Measurements from ENCODE around the gene PSMC3. TPM values are rescaled to one million over a fixed set of nuclear protein-coding genes. Genes with fewer than 3 reads are reported as not detected.
"Not testable (repeated sequence)": the region's sequence is repeated elsewhere in the genome, so short reads cannot be mapped to it uniquely, and the experiment has no call there.

Gene PSMC3
- total RNA-seq, 1 donor from 2014 or later, result 79.4 TPM

GRCh38 chr11:47454258-47454671, 28.0 kb upstream of the PSMC3 start:
- H3K4me1 ChIP-seq; H3K36me3 ChIP-seq; H3K27ac ChIP-seq; intact Hi-C loops (cut with DNase I); H3K4me3 ChIP-seq; H3K9me3 ChIP-seq; H3K27me3 ChIP-seq: not testable (repeated sequence)
- peak; percentile 79 for TF ChIP-seq CTCF (IDR thresholded peaks at IDR 0.05)
- ATAC-seq (peak; percentile 96), DNase-seq (peak; percentile 70)

GRCh38 chr11:47453365-47453764, 27.1 kb upstream of the PSMC3 start:
- no peaks in the 10 kb centered on the region for H3K9me3 ChIP-seq
- no peak overlapping the region for H3K4me3 ChIP-seq
- no peaks in the 10 kb centered on the region for H3K4me1 ChIP-seq
- no peaks in the 10 kb centered on the region for H3K27me3 ChIP-seq
- ATAC-seq (no peak), DNase-seq (no peak)
- no peak for TF ChIP-seq CTCF (IDR thresholded peaks at IDR 0.05)
- intact Hi-C loops (cut with DNase I), result no loop called here
- H3K27ac ChIP-seq, result no peak overlapping the region
- no peaks in the 10 kb centered on the region for H3K36me3 ChIP-seq

GRCh38 chr11:47451990-47452389, 25.8 kb upstream of the PSMC3 start:
- no peaks in the 10 kb centered on the region for H3K4me1 ChIP-seq
- no peaks in the 10 kb centered on the region for H3K9me3 ChIP-seq
- no peak for DNase-seq
- intact Hi-C loops (cut with DNase I), result no loop called here
- H3K4me3 ChIP-seq, result no peak overlapping the region
- H3K27ac ChIP-seq, result no peak overlapping the region
- ATAC-seq, result no peak
- TF ChIP-seq CTCF (IDR thresholded peaks at IDR 0.05), result no peak
- no peaks in the 10 kb centered on the region for H3K27me3 ChIP-seq
- no peaks in the 10 kb centered on the region for H3K36me3 ChIP-seq

- Histone ChIP-seq H3K9me3 (no peaks in the 10 kb centered on the region), H3K27me3 (no peaks in the 10 kb centered on the region), H3K36me3 (no peaks in the 10 kb centered on the region), H3K27ac (no peak overlapping the region), H3K4me3 (no peak overlapping the region), H3K4me1 (no peaks in the 10 kb centered on the region)
- ATAC-seq (no peak), DNase-seq (no peak)
- no peak for TF ChIP-seq CTCF (IDR thresholded peaks at IDR 0.05)
- intact Hi-C loops (cut with DNase I), result no loop called here
These were observed 25.2 kb upstream of the PSMC3 start for GRCh38 chr11:47451436-47451835.

- no peak for DNase-seq
- Histone ChIP-seq H3K36me3 (no peaks in the 10 kb centered on the region), H3K27ac (no peak overlapping the region), H3K27me3 (no peaks in the 10 kb centered on the region), H3K4me3 (no peak overlapping the region), H3K4me1 (no peaks in the 10 kb centered on the region), H3K9me3 (no peaks in the 10 kb centered on the region)
- ATAC-seq, result no peak
- TF ChIP-seq CTCF (IDR thresholded peaks at IDR 0.05), result no peak
- intact Hi-C loops (cut with DNase I), result no loop called here
These were observed 23.3 kb upstream of the PSMC3 start for GRCh38 chr11:47449541-47449940.

Data from upper lobe of right lung (tissue), 1 donor.